GM19043 (cell line): ENCODE measurements around the gene CLDND2.

Source experiments
- ATAC-seq: cut with Tn5 transposase; IDR thresholded peaks from one replicate; pipeline ENCODE4 v1.9.1; 2021; ENCODE audit warnings: low read depth; ENCODE audit not compliant: unreplicated experiment

CLDND2 gene

DNA sequence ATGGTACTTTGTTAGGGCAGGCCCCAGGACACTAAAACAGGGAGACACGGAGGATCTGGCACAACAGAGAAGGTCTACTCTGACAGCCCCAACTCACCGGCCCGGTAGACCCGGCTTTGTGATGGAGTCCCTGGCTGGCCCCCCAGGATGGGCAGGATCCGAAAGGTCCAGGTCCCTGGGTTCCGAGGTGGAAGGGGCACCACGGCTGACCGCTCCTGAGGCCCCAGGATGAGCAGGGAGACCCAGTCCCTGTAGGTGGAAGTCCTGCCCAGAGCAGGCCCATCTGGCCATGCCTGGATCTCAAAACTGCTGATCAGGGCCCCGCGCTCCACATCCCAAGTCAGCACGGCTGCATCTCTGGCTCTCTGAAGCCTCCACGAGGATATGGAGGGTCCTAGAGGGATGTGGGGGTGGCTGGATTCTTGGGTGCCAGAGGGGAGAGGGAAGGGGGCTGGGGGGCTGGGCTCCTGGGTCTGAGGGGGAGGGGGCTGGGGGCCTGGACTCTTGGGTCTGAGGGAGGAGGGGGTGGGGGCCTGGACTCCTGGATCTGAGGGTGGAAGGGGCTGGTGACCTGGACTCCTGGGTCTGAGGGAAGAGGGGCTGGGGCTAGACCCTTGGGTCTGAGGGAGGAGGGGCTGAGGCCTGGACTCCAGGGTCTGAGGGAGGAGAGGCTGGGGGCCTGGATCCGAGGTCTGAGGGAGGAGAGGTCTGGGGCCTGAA lies 31.5 kb downstream of the CLDND2 start:
- no peak for ATAC-seq

DNA sequence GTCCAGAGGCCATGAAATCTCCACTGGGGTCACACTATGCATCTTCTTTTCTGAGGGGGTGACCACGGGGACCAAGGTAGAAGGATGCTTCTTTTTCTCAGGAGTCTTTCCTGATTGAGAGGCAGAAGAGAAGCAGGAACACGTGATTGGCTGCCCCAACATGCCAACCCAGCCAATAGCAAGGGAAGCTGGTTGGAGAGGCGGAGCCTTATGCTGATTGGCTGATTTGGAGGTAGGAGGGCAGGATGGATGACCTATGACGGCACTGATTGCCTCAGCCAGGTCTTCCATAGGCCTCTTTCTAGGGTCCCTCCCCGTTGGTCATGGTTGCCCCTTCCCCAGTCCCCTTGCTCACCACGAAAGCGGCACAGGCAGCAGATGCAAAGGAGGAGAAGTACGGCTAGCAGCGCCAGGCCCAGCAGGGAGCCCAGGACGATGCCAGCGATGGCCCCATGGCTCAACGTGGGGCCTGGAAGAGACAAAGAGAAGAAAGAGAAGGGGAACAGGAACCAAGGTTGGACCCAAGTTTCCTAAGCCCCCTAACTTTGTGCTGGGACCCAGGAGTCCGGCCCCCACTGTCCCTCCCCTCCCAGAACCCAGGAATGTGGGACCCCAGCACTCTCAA lies 34.9 kb downstream of the CLDND2 start:
- no peak for ATAC-seq

DNA sequence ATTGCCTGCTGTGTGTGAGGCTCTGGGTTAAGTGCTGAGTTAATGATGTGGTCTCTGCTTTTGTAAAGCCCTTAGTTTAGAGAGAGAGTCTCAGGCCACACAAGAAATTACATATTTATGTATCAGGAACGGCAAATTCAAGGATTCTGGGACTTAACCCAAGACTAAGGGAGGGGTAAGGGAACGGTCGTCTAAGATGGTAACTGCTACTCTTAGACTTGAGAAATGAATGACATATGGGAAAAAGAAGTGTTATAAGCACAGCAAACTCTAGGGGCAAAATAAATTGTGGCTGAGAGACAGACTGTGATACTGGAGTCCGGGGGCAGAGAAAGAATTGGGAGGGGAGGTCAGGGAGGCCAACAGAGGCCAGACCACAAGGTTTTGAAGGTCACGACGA lies 37.1 kb downstream of the CLDND2 start:
- ATAC-seq, result no peak

DNA sequence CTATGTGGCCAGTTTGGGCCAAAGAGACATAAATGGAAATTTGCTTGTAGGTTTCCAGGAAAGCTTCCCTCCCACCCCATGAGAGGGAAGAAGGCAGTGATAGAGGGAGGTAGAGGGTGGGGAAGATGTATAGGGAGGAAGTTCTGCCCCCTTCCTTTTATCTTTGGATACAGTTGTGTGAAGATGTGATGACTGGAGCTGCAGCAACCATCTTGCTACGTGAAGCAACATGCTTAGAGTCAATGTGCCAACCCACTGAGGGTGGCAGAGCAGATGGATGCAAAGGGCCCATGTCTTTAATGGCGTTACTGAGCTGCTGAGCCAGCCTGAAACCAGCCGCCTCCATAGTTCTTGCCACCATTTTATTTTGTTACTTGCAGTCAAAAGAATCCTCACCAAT lies 37.6 kb downstream of the CLDND2 start:
- ATAC-seq, result no peak

DNA sequence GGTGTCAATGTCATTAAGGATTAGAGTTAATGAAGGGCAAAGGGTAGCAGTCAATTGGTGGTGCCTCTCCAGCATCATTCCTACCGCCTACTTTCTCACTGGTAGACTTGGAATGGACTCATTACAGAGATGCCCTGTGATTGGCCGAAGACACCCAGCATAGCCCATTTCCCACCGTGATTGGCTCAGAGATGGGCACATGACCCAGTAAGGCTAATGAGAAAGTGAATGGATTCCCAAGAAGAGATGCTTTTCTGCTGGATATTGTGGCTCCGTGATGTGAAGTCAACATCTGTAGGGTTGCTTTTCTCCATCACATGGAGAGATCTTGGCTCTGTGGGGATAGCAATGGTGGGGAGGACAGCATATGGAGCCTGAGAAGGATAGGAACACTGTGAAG lies 38.4 kb downstream of the CLDND2 start:
- no peak for ATAC-seq

DNA sequence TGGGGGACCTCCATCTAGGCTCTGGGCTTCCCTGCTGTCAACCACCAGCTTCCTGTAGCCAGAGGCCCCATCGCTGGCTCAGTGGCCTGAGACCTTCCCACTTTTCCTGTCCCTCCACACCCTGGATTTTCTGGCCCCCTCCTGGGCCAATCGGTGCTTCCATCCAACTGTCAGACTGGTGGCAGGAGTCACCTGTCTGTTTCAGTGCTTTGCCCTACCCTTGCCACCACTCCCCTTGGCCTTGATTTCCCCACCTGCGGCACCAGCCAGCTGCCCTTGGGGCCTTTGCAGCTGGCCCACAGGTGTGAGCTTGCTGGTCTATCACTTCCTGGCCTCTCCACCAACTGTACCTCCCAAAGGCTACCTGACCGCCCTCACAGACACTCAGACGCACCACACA lies 39.4 kb downstream of the CLDND2 start:
- no peak for ATAC-seq

DNA sequence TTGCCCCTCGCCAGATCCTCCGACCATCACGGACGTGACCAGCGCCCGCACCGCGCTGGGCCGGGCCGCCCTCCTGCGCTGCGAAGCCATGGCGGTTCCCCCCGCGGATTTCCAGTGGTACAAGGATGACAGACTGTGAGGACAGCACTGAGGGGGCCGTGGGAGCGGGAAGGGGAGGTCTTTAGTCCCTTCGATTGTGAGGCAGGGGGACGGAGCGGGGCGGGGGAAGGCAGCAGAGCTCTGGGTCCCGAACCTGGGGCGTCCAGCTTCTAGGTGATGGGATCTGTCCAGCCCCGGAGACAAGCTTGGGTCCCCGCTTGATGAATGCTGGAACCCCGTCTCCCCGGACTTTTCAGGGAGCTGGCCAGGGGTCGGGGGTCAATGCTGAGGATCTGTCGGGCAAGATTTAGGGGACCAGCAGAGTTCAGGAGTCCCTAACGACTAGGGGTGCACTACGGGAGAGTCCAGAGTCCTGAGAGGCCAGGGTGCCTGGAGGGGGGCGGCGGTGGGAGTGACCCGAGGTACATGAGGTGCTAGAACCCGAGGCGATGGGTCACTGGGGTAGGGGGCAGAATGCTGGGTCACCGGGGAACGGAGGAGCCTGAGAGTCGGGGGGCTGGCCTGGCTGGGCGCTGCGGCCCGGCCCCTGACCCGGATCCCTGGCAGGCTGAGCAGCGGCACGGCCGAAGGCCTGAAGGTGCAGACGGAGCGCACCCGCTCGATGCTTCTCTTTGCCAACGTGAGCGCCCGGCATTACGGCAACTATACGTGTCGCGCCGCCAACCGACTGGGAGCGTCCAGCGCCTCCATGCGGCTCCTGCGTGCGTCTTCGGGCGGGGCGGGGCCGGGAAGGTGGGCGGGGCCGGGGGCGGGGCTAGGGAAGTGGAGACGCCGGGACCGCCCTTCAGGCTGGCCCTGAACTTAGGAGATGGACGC lies 41.5 kb downstream of the CLDND2 start:
- ATAC-seq, result no peak

DNA sequence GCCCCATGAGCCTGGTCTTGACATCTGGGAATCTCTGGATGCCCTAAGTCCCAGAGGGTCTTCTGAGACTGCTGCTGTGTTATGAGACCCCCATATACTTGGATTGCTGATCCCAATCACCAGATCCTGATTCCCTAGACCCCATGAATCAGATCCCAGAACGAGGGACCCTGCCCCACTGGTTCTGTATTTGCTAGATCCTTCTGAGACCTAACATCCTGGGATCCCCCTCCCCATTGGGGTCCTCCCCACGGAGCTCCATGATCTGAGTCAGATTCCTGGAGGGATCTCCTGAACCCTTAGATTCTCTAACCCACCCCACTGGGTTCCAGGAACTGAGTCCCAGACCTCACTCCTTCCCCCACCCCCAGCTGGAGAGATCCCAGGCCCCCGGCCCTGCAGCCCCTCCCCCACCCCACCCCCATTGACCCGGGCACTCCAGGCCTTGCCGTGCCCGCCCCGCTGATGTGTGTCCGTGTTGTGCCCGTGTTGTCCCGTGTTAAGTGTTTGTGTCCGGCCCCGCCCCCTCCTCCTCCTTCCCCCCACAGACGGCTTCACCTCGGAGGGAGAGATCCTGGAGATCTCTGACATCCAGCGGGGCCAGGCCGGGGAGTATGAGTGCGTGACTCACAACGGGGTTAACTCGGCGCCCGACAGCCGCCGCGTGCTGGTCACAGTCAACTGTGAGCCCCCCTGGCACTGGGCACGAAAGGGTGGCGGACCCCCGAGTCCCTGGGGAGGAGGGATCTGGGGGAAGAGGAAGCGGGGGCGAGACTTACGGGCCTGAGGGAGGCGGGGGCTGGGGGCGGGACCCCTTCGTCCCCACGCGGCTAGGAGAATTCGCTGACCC lies 42.4 kb downstream of the CLDND2 start:
- no peak for ATAC-seq

DNA sequence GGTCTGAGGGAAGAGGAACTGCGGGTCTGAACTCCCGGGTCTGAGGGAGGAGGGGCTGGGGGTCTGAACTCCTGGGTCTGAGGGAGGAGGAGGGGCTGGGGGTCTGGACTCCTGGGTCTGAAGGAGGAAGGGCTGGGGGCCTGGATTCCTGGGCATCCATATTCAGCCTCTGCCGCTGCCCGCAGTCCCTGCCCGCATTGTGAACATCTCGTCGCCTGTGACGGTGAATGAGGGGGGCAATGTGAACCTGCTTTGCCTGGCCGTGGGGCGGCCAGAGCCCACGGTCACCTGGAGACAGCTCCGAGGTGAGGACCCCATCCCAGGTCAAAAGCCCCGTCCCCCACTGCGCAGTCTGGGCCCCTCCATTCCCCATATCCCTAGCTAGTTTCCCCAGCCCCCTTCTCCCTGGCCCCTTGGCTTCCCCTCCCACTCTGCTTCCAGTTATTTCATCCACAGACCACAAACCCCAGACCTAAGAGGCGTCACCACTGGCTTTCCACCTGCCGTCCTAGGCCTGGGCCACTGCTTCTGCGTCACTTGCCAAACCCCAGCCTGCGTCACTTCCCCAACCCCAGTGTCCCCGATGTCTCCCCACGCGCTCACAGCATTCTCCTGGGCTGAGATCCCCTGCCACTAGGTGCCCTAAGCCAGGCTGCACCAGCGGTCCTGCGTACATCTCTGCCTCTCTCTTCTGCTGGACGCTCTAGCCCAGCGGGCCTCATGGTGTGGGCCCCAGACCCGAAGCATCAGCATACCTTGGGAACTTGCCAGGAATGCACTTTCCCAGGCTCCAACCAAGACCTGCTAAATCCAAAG lies 43.4 kb downstream of the CLDND2 start:
- ATAC-seq, result no peak

DNA sequence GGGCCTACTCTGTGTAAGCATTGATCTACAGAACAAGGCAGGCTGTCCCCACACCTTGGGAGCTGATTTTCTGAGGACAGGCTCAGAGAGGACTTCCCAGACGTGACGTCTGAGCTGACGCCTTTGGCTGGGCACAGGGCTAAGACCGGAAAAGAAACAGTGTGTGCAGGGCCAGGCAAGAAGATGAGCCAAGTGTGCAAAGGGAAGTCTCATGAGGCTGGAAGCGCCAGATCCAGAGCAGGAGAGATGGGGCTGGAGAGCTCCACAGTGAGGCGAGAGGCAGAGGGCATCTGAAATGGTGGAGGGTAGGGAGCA lies 44.7 kb downstream of the CLDND2 start:
- ATAC-seq, result no peak

DNA sequence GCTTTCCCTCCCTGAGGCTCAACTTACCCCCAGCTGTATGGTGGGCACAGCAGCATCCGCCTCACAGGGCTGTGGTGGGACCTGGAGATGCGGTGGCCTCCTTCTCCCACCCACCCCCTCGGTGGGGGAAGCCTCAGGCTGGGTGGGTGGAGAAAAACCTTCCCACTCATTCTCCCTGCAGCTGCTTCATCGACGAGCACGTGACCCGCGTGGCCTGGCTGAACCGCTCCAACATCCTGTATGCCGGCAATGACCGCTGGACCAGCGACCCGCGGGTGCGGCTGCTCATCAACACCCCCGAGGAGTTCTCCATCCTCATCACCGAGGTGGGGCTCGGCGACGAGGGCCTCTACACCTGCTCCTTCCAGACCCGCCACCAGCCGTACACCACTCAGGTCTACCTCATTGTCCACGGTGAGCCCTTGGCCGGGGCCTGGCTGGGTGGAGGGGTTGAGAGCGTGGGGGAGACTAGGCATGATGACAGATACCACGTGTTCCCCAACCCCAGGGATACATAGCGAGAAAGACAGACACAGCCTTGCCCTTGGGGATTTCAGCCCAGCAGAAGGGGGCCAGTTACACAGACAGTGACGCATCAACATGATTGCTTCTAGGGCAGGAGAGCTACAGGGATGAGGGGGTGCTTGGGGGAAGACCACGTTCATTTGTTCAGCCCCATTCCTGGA lies 45.2 kb downstream of the CLDND2 start:
- no peak for ATAC-seq

DNA sequence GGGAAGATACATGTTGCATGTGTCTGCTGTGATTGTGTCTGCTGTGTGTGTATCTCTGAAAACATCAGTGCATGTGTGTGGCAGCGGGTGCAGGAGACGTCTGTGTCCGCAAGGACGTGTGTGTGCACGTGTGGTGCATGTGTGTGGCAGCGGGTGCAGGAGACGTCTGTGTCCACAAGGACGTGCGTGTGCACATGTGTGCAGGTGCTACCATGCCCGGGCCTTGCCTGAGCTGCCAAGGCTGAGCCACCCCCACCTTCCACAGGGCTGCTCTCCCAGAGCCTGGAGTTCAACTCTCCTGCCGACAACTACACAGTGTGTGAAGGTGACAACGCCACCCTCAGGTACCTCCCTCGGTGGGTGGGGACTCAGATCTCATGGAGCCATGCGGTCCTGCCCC lies 47.0 kb downstream of the CLDND2 start:
- no peak for ATAC-seq

DNA sequence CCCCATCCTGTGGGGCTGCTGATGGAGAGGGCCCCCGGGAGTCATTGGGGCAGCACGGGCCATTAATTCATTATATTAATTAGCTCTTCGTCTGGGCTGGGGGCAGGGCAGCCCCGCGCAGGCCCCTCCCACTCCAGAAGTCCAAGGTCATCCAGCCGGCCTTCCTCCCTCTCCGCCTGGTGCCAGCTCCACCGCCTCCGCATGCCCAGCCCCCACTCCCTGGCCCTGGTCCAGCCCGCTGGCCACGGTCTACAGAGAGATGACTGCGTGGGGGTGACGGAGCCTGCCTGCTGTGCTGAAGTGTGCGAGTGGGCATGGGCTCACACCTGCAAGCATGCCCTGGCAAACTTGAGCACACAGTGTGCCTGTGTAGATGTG lies 48.5 kb downstream of the CLDND2 start:
- no peak for ATAC-seq

DNA sequence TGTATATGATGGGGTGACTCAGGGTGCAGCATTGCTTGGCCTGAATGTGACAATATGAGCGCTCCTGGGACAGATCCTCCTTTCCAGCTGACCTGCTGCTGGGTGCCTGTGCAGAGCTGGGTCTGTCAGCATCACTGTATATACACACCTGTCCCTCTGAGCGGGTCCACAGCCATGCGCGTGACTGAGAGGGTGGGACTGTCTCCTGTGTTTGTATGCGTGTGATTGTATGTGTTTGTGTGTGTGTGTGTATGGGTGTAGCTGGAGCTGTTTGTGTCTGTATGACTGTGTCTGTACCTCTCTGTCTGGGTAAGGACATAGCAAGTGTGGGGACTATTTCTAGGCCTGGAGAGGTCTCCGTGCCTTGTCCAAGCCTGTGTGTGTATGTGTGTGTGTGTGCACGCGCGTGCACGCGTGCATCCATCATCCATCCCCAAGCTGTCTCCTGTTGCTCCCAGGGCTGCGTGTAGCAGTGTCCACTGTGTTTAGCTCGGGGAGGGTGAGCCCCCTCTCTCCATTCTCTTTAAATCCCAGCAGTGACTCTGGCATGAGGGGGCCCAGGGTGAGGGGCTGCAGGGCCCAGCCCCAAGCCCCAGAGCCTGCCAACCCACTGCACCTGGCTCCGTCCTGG lies 49.0 kb downstream of the CLDND2 start:
- ATAC-seq, result no peak

DNA sequence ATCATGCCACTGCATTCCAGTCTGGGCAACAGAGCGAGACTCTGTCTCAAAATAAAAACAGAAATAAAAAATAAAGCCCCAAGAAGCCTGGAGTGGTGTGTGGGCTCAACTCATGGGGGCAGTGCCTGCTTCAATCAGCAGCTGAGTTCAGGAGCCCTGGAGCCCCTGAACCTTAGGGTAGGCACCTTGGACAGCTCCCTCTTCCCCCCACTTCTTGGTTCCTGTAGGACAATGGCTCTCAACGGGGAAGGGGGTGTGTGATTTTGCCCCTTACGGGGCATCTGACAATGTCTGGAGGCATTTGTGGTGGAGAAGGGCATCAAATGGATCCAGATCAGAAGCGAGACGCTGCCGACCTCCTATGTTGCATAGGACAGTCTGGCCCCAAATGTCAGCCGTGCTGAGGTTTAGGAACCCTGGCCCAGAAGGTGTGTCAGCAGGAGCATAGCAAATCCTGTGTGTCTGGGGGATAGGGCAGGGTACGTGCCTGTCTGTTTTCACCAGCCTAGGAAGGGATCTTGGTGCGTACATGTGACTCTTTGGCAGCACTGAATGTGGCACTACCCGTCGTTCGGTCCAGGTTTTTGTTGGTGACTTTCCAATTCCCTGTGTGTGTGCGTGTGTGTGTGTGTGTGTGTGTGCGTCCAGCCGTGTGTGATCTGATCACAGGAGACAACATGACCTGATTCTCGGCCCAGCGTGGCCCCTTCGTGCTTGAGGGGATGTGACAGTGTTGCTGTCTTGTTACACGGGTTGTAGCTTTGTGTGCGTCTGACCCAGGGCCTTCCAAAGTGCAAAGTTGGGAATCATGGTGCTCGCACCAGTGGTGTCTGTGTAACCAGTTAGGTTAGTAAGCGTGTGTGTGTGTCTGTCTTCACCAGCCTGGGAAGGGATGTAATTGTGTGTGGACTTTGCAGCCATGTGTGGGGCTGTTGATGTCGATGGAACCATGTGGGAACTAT lies 49.8 kb downstream of the CLDND2 start:
- no peak for ATAC-seq

DNA sequence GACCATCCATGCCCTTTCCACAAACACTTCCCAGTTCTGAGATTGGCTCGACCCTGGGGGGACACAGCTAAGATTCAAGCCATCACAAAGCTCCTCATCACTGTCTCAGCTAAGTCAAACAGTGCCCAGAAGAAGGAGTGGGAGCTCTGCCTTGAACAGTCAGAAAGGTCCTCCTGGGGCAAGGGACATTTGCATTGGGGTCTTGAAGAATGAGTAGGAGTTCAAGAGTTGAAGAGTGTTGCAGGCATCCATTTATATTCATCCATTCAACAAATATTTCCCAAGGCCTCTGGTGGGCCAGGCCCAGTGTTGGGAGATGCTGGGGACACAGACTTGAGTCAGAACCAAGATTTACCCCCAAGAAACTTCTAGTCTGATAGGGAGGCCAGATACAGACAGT lies 50.8 kb downstream of the CLDND2 start:
- ATAC-seq, result no peak

DNA sequence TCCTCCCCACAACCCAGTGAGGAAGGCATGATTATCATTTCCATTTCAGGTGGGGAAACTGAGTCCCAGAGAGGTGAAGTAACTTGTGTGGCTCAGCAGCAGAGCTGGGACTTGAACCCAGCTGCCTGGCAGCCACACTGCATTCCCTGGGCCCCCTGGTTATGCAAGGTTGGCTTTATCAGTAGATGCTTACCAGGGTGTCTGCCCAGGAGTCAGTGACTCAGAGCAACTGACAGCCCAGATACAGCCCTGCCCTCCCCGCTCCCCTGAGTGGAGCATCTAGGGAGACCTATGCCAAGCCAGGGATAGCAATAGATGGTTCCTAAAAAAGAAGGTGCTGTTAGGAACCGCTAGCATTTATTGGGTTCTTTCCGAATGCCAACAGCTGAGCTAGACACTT lies 51.4 kb downstream of the CLDND2 start:
- no peak for ATAC-seq
